HL-60 (cell line): ENCODE measurements around the gene NCAPD3.

Experiments
- CTCF ChIP-seq: IDR thresholded peaks from one replicate; pipeline ENCODE4 v1.5.1; 2011; ENCODE audit warnings: low read length, control low read depth, inconsistent platforms; ENCODE audit not compliant: insufficient read depth
- GABPA ChIP-seq: IDR thresholded peaks from 2 replicates; pipeline ENCODE4 v1.6.1; 2012; ENCODE audit warnings: low read depth
- POLR2AphosphoS5 ChIP-seq: IDR thresholded peaks from 2 replicates; pipeline ENCODE4 v1.6.1; 2012; ENCODE audit warnings: low read depth
- SPI1 ChIP-seq: IDR thresholded peaks from 2 replicates; pipeline ENCODE4 v1.6.1; 2012; ENCODE audit warnings: low read depth, mild to moderate bottlenecking, borderline replicate concordance
- TF ChIP-seq, protein P1 (sequence below): IDR thresholded peaks from 2 replicates; pipeline ENCODE4 v1.6.1; 2012; ENCODE audit warnings: low read depth; ENCODE audit not compliant: insufficient replicate concordance

DNA sequence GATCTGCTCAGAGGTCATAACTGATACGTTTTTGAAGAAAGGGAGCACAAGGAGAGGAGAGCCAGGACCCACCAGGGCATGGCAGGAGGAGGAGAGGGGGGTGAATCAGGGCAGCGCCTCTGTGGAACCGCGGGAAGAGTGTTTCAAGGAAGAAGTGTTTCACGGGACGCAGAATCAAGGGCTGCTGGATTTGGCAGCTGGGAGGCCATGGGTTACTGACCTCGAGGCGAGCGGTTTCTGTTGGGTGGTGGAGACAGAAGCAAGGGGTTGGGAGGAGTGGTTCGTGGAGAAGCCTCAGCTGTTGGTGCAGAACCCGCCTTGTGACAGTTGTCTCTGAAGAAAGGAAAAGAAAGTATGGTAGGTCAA is 13.8 kb upstream of the NCAPD3 start:
- no peak for TF ChIP-seq CTCF
- no peak for TF ChIP-seq POLR2AphosphoS5
- TF ChIP-seq, protein P1, sequence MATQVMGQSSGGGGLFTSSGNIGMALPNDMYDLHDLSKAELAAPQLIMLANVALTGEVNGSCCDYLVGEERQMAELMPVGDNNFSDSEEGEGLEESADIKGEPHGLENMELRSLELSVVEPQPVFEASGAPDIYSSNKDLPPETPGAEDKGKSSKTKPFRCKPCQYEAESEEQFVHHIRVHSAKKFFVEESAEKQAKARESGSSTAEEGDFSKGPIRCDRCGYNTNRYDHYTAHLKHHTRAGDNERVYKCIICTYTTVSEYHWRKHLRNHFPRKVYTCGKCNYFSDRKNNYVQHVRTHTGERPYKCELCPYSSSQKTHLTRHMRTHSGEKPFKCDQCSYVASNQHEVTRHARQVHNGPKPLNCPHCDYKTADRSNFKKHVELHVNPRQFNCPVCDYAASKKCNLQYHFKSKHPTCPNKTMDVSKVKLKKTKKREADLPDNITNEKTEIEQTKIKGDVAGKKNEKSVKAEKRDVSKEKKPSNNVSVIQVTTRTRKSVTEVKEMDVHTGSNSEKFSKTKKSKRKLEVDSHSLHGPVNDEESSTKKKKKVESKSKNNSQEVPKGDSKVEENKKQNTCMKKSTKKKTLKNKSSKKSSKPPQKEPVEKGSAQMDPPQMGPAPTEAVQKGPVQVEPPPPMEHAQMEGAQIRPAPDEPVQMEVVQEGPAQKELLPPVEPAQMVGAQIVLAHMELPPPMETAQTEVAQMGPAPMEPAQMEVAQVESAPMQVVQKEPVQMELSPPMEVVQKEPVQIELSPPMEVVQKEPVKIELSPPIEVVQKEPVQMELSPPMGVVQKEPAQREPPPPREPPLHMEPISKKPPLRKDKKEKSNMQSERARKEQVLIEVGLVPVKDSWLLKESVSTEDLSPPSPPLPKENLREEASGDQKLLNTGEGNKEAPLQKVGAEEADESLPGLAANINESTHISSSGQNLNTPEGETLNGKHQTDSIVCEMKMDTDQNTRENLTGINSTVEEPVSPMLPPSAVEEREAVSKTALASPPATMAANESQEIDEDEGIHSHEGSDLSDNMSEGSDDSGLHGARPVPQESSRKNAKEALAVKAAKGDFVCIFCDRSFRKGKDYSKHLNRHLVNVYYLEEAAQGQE = no peak
- no peak for TF ChIP-seq SPI1
- no peak for TF ChIP-seq GABPA
